Measurements from ENCODE around the gene MICAL3. TPM values are rescaled to one million over a fixed set of nuclear protein-coding genes. Genes with fewer than 3 reads are reported as not detected.

MICAL3 gene
- total and polyA plus RNA-seq, 2 donors from 2014 or later: 5.0 to 99.4 TPM

DNA sequence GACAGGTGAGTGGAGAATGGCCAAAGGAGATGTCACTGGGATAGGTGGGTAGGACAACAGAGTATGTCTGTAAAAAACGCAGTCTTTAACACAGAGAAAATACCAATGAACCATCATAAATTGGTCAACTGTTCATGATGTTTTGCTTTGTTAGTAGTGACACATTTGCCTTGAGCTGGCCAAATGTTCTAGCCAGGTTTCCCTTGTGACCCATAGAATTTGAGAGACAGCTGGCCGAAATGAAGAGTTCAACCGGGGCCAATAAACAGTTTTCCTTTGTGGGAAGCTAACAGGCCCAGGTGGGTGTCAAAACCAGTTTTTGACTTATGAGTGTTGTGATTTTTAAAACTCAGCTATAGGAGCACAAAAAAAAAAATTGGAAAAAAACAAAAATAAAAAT is 133.5 kb downstream of the MICAL3 start:
- H3K27ac ChIP-seq (ENCODE audit: low read depth in 2 of 2, low read length in 2 of 2): no peak overlapping the region
- H3K36me3 ChIP-seq (ENCODE audit: control insufficient read depth in 2 of 3, insufficient read depth in 3 of 3, low read length in 3 of 3): peaks cover 3 to 45% (median 35%) of the 10 kb centered on the region in 3 donors
- intact Hi-C loops (cut with DNase I): no loop called here
- no peak for FAIRE-seq
- H3K9ac ChIP-seq (ENCODE audit: low read length in 3 of 3): no peak overlapping the region
- H3K4me1 ChIP-seq (ENCODE audit: control insufficient read depth in 2 of 3, insufficient read depth in 2 of 3, low read depth in 1 of 3, low read length in 3 of 3): peaks cover 0 to 5% (median 0%) of the 10 kb centered on the region in 3 donors
- TF ChIP-seq, protein P1, sequence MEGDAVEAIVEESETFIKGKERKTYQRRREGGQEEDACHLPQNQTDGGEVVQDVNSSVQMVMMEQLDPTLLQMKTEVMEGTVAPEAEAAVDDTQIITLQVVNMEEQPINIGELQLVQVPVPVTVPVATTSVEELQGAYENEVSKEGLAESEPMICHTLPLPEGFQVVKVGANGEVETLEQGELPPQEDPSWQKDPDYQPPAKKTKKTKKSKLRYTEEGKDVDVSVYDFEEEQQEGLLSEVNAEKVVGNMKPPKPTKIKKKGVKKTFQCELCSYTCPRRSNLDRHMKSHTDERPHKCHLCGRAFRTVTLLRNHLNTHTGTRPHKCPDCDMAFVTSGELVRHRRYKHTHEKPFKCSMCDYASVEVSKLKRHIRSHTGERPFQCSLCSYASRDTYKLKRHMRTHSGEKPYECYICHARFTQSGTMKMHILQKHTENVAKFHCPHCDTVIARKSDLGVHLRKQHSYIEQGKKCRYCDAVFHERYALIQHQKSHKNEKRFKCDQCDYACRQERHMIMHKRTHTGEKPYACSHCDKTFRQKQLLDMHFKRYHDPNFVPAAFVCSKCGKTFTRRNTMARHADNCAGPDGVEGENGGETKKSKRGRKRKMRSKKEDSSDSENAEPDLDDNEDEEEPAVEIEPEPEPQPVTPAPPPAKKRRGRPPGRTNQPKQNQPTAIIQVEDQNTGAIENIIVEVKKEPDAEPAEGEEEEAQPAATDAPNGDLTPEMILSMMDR (IDR thresholded peaks at IDR 0.05; ENCODE audit: borderline replicate concordance, extremely low read depth, insufficient read depth): no peak
- H3K4me3 ChIP-seq (ENCODE audit: low read length in 3 of 3): no peak overlapping the region
- H3K9me3 ChIP-seq (ENCODE audit: control insufficient read depth in 2 of 3, insufficient read depth in 1 of 3, low read length in 3 of 3): no peaks in the 10 kb centered on the region
- no peaks in the 10 kb centered on the region for H3K27me3 ChIP-seq (ENCODE audit: control insufficient read depth, insufficient read depth, low read length)
- no peak for DNase-seq

DNA sequence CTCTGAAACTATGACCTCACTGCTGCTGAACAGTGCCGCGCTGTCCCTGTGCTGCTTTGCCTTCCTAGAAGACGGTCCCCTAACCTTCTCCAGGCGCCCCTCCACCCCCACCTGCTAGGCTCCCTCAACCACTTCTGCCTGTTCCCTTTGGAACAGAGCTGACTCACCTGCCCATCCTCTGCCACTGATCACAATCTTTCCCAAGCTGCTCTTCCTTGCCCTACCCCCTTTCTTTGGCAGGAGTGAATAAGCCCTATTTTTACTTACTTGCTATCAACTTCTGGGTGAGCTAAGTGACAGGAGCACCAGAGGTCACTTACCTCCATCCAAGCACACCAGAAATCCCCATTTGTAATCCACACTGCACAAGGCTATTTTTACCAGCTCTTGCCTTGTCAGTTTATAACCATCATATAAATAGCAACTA is 134.1 kb downstream of the MICAL3 start:
- H3K9ac ChIP-seq (ENCODE audit: low read length in 3 of 3): no peak overlapping the region
- FAIRE-seq (no peak), DNase-seq (no peak)
- TF ChIP-seq, protein P1 (IDR thresholded peaks at IDR 0.05; ENCODE audit: borderline replicate concordance, extremely low read depth, insufficient read depth): no peak
- no peaks in the 10 kb centered on the region for H3K27me3 ChIP-seq (ENCODE audit: control insufficient read depth, insufficient read depth, low read length)
- peaks cover 0 to 5% (median 0%) of the 10 kb centered on the region in 3 donors for H3K4me1 ChIP-seq (ENCODE audit: control insufficient read depth in 2 of 3, insufficient read depth in 2 of 3, low read depth in 1 of 3, low read length in 3 of 3)
- H3K9me3 ChIP-seq (ENCODE audit: control insufficient read depth in 2 of 3, insufficient read depth in 1 of 3, low read length in 3 of 3): no peaks in the 10 kb centered on the region
- peaks cover 2 to 42% (median 36%) of the 10 kb centered on the region in 3 donors for H3K36me3 ChIP-seq (ENCODE audit: control insufficient read depth in 2 of 3, insufficient read depth in 3 of 3, low read length in 3 of 3)
- H3K27ac ChIP-seq (ENCODE audit: low read depth in 2 of 2, low read length in 2 of 2): no peak overlapping the region
- no peak overlapping the region for H3K4me3 ChIP-seq (ENCODE audit: low read length in 3 of 3)
- intact Hi-C loops (cut with DNase I): no loop called here

DNA sequence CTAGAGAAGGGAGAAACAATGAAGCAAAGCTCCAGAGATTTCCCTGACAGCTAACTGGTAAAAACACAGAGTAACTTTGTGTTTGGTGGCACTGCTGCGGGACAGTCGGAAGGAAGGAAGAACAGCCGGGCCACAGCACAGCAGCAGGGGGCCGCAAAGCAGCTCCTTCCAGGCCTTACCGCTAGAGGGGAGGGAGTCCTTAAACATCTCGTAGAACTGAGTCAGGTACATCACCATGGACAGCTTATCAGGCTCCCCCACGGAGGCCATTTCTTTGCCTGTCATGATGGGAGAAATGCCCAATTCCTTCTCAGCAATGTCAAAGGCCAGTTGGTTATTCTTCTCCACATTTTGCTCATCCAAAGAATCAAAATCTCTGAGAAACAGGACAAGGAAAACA is 135.5 kb downstream of the MICAL3 start:
- H3K27ac ChIP-seq (ENCODE audit: low read depth in 2 of 2, low read length in 2 of 2): no peak overlapping the region
- peaks cover 0 to 45% (median 36%) of the 10 kb centered on the region in 3 donors for H3K36me3 ChIP-seq (ENCODE audit: control insufficient read depth in 2 of 3, insufficient read depth in 3 of 3, low read length in 3 of 3)

More for the DNA sequence above, 135.5 kb downstream of the MICAL3 start:
- FAIRE-seq (no peak), DNase-seq (peak in 2 of 5 donors; percentile 13 to 29)
- no peaks in the 10 kb centered on the region for H3K27me3 ChIP-seq (ENCODE audit: control insufficient read depth, insufficient read depth, low read length)
- TF ChIP-seq, protein P1 (IDR thresholded peaks at IDR 0.05; ENCODE audit: borderline replicate concordance, extremely low read depth, insufficient read depth): no peak
- H3K4me3 ChIP-seq (ENCODE audit: low read length in 3 of 3): no peak overlapping the region
- no peak overlapping the region for H3K9ac ChIP-seq (ENCODE audit: low read length in 3 of 3)
- H3K9me3 ChIP-seq (ENCODE audit: control insufficient read depth in 2 of 3, insufficient read depth in 1 of 3, low read length in 3 of 3): no peaks in the 10 kb centered on the region
- H3K4me1 ChIP-seq (ENCODE audit: control insufficient read depth in 2 of 3, insufficient read depth in 2 of 3, low read depth in 1 of 3, low read length in 3 of 3): peaks cover 0 to 5% (median 3%) of the 10 kb centered on the region in 3 donors
- intact Hi-C loops (cut with DNase I): no loop called here
